WERI-Rb-1 (cell line): ENCODE results near the gene PDCD1.

Experiments used
- DNase-seq: peaks from one replicate; pipeline ENCODE4 v3.0.0-alpha.2; 2020
- H3K27ac ChIP-seq: fragments of 250-450 bp; sonication (Bioruptor Pico); 2 replicates; pipeline ENCODE4 v1.5.1; 2020; ENCODE audit warnings: mild to moderate bottlenecking, moderate library complexity
- H3K27me3 ChIP-seq: fragments of 250-450 bp; sonication (Bioruptor Pico); 2 replicates; pipeline ENCODE4 v1.5.1; 2021; ENCODE audit warnings: mild to moderate bottlenecking, low read depth, moderate library complexity; ENCODE audit not compliant: insufficient read depth, severe bottlenecking
- H3K36me3 ChIP-seq: fragments of 250-450 bp; sonication (Bioruptor Pico); 2 replicates; pipeline ENCODE4 v1.5.1; 2020; ENCODE audit warnings: mild to moderate bottlenecking, moderate library complexity
- H3K4me3 ChIP-seq: 2 replicates; pipeline ENCODE4 v1.5.1; 2011; ENCODE audit warnings: low read depth, mild to moderate bottlenecking, control low read depth, low read length
- H3K9me3 ChIP-seq: fragments of 250-450 bp; sonication (Bioruptor Pico); 2 replicates; pipeline ENCODE4 v1.5.1; 2021; ENCODE audit warnings: mild to moderate bottlenecking, moderate library complexity; ENCODE audit not compliant: severe bottlenecking
- TF ChIP-seq, protein P1 (sequence below): IDR thresholded peaks from 2 replicates; pipeline ENCODE4 v1.5.1; 2011; ENCODE audit warnings: low read depth, mild to moderate bottlenecking, control low read depth, inconsistent platforms, low read length

The PDCD1 gene

DNA sequence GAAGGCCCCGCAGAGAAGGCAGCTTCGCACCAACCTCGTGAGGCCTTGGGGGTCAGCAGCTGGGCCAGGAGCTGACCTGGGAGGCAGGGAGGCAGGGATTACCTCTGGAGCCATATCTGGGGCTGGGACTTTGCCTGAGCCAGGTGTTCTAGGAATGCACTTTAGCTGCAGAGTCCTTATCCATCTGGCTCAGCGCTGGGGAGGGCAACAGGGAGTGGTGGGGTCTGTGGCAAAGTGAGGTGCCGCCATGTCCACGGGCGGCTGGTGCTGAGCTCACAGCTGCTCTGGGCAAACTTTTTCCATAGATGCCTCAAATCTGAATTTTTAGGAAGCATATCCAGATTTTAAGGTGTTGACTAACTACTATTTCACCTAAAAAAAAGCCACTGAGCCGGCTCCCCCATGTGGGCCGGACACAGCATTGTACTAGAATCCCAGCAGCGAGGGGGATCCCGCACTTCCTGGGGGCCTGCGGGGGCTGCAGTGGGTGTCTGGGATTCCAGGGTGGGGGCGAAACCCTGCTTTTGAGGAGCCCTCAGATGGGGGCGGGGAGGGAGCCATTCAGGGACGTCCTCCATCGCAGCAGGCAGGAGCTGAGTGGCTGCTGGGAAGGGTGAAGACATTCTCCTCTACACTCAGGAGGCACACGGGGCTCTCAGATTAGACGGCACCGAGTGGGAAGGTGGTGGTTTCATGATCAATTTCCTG is 45.5 kb upstream of the PDCD1 start:
- TF ChIP-seq, protein P1, sequence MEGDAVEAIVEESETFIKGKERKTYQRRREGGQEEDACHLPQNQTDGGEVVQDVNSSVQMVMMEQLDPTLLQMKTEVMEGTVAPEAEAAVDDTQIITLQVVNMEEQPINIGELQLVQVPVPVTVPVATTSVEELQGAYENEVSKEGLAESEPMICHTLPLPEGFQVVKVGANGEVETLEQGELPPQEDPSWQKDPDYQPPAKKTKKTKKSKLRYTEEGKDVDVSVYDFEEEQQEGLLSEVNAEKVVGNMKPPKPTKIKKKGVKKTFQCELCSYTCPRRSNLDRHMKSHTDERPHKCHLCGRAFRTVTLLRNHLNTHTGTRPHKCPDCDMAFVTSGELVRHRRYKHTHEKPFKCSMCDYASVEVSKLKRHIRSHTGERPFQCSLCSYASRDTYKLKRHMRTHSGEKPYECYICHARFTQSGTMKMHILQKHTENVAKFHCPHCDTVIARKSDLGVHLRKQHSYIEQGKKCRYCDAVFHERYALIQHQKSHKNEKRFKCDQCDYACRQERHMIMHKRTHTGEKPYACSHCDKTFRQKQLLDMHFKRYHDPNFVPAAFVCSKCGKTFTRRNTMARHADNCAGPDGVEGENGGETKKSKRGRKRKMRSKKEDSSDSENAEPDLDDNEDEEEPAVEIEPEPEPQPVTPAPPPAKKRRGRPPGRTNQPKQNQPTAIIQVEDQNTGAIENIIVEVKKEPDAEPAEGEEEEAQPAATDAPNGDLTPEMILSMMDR = no peak
- Histone ChIP-seq H3K27me3 (no peaks in the 10 kb centered on the region), H3K36me3 (no peaks in the 10 kb centered on the region; the same call in none of the 2 replicates), H3K9me3 (no peaks in the 10 kb centered on the region), H3K27ac (peak overlapping the region; percentile 82), H3K4me3 (no peak overlapping the region)
- DNase-seq = no peak

DNA sequence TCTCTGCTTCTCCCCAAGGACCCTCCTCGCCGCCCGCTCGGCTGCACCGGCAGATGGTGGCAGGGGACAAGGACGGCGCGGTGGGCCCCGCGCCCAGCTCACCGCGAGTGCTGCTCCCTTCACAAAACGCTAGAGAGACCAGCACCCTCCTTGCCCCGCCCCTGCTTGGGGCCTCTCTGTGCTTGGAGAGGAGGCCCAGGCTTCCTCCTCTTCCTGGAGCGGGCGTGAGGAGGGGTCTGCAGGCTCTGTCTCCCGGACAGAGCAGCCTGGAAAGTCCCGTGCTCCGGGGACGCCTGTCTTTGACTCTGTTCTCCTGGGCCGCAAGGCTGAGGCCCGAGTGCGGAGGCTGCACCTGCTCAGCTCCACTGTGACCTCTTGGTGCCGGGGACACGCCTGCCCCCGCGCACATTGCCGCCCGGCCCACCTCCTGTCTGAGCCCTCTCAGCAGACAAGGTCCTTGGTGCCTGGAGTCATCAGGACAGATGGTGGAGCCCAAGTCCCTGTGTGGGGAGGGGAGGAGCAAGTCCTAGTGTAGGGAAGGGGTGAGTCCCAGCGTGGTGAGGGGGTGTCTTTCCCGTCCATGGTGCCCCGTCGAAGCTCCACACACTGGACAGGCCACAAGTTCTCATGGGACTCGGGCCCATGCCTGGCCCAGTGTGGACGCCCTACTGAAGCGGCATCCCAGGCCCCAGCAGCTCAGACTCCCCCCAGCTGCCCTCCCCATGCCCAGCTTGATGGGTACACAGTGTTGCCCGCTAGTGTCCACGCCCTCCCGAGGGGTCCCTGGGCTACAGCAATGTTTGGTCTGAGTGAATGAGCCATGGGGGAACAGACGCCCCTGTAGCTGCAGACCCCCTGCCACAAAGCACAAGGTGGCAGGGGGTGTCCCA is 44.7 kb upstream of the PDCD1 start:
- H3K9me3 ChIP-seq = no peaks in the 10 kb centered on the region
- H3K27me3 ChIP-seq = no peaks in the 10 kb centered on the region
- H3K36me3 ChIP-seq = no peaks in the 10 kb centered on the region; the same call in none of the 2 replicates
- no peak overlapping the region for H3K4me3 ChIP-seq
- TF ChIP-seq, protein P1 = 0 out of 2 replicates have a peak, but pooled peaks have one; percentile 22
- peak; percentile 94 for DNase-seq
- H3K27ac ChIP-seq = peak overlapping the region; percentile 82

DNA sequence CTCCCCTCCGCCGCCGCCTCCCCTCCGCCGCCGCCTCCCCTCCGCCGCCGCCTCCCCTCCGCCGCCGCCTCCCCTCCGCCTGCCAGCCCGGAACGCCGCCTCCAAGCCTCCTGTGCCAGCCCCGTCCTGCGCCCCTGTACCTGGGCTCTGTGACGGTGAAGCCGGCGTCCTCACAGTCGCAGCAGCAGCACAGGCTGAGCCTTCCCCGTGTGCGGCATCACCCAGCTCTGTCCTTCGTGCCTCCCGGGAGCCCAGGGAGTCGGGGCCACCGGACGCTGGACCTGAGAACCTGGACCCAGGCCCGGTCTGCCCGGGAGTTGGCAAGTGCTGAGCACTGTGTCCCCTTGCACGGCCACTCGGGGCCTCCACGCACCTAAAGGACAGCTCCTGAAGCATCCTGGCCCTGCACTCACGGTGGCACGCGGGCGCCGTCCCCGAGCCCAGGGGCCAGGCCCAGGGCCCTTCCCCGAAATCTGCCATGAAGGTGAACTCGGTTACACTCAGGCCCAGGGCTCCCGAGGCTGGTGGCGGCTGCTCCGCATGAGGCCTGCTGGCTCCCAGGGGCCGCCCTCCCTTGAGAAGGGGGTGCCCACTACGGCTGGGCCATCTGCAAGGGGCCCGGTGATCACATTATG is 43.8 kb upstream of the PDCD1 start:
- Histone ChIP-seq H3K4me3 (no peak overlapping the region), H3K9me3 (no peaks in the 10 kb centered on the region), H3K36me3 (no peaks in the 10 kb centered on the region; the same call in none of the 2 replicates), H3K27ac (peak overlapping the region; percentile 82), H3K27me3 (no peaks in the 10 kb centered on the region)
- no peak for DNase-seq
- TF ChIP-seq, protein P1 = no peak

DNA sequence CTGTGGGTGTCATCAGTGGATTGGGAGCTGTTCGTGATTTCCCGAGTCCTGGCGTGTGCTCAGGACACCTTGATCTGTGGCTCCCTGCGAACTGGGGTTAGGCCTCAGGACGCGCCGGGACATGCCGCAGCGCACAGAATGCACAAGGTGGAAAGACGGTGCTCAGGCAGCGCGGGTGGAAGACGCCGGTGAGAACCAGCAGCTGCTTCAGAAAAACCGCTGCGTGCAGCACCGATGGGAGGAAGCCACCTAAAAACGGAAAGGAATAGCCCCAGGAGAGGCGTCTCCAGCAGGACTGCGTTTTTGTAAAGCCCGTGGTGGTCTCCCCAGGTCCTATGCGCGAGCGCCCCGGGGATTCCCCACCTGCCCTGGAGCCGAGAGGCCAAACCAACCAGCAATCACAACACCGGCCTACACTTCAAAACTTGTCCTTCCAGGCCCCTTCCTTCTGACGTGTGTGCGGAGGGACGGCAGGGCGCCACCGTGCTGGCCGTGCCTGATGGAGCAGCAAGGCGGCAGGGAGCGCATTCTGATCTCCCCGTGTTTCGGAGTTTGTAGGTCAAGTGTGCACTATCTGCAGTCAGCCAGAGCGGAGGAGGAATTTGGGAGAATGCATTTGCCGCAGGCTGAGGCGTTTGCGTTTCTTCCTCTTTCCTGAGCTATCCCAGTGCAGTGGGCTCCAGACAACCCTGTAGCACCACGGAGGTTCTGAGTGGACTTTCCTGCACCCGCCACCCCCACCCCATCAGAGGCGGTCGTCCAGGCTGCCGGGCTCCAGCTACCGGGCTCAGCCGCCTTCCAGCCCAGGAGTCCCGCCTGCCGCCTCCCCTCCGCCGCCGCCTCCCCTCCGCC is 43.0 kb upstream of the PDCD1 start:
- Histone ChIP-seq H3K36me3 (no peaks in the 10 kb centered on the region; the same call in none of the 2 replicates), H3K9me3 (no peaks in the 10 kb centered on the region), H3K4me3 (no peak overlapping the region), H3K27me3 (no peaks in the 10 kb centered on the region), H3K27ac (no peak overlapping the region)
- TF ChIP-seq, protein P1 = no peak
- no peak for DNase-seq

DNA sequence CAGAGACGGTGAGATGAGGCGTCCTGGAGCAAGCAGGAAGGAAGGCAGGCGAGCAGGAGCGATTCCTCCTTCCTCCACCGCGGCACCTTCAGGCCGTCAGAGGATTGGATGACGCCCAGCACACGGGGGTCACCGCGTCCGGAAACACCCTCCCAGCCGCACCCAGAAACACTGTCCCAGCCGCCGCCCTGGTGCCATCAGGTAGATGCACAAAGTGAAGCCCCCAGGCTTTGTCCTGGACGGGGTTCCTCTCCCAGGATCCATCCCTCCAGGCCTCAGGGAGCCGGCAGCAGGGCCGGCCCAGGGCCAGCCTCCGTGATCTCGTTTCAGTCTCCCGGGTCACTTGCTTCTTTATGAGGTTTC is 42.3 kb upstream of the PDCD1 start:
- H3K27ac ChIP-seq = no peak overlapping the region
- H3K4me3 ChIP-seq = no peak overlapping the region
- no peaks in the 10 kb centered on the region for H3K27me3 ChIP-seq
- no peaks in the 10 kb centered on the region for H3K9me3 ChIP-seq
- DNase-seq = no peak
- H3K36me3 ChIP-seq = no peaks in the 10 kb centered on the region; the same call in none of the 2 replicates
- TF ChIP-seq, protein P1 = no peak
